ENCODE measurements around the gene HP.
A peak's percentile ranks its signal among the peaks of the same experiment; 100 is the strongest.
"Not testable (repeated sequence)": the region's sequence is repeated elsewhere in the genome, so short reads cannot be mapped to it uniquely, and the experiment has no call there.

The HP gene

GRCh38 chr16:72044825-72045359 is 9.4 kb upstream of the HP start:
- Histone ChIP-seq H3K9me3 (ENCODE audit: control insufficient read depth, low read length) (no peaks in the 10 kb centered on the region), H3K9ac (no peak overlapping the region), H3K36me3 (ENCODE audit: control insufficient read depth, insufficient read depth, low read length) (no peaks in the 10 kb centered on the region), H3K4me3 (ENCODE audit: low read depth, low read length) (no peak overlapping the region), H2AFZ (no peak overlapping the region), H3K4me2 (ENCODE audit: low read length) (no peak overlapping the region), H3K27me3 (ENCODE audit: control insufficient read depth, insufficient read depth, low read length) (no peaks in the 10 kb centered on the region), H3K79me2 (no peaks in the 10 kb centered on the region), H3K4me1 (peaks cover 6% of the 10 kb centered on the region), H3K27ac (peak overlapping the region; percentile 5)
- no peak for TF ChIP-seq CTCF (IDR thresholded peaks at IDR 0.05)

GRCh38 chr16:72049110-72049509 is 5.2 kb upstream of the HP start:
- H2AFZ ChIP-seq: no peak overlapping the region
- H3K9me3 ChIP-seq (ENCODE audit: control insufficient read depth, low read length): no peaks in the 10 kb centered on the region
- no peak overlapping the region for H3K27ac ChIP-seq
- no peak overlapping the region for H3K4me2 ChIP-seq (ENCODE audit: low read length)
- no peak overlapping the region for H3K4me3 ChIP-seq (ENCODE audit: low read depth, low read length)
- peaks cover 6% of the 10 kb centered on the region for H3K4me1 ChIP-seq
- no peak overlapping the region for H3K9ac ChIP-seq
- H3K27me3 ChIP-seq (ENCODE audit: control insufficient read depth, insufficient read depth, low read length): no peaks in the 10 kb centered on the region
- no peak for TF ChIP-seq CTCF (IDR thresholded peaks at IDR 0.05)
- H3K79me2 ChIP-seq: no peaks in the 10 kb centered on the region
- no peaks in the 10 kb centered on the region for H3K36me3 ChIP-seq (ENCODE audit: control insufficient read depth, insufficient read depth, low read length)

GRCh38 chr16:72050769-72051464 is 3.4 kb upstream of the HP start:
- H2AFZ ChIP-seq: no peak overlapping the region
- H3K9ac ChIP-seq: no peak overlapping the region
- H3K9me3 ChIP-seq (ENCODE audit: control insufficient read depth, low read length): no peaks in the 10 kb centered on the region
- no peak overlapping the region for H3K4me2 ChIP-seq (ENCODE audit: low read length)
- H3K4me3 ChIP-seq (ENCODE audit: low read depth, low read length): no peak overlapping the region
- no peaks in the 10 kb centered on the region for H3K36me3 ChIP-seq (ENCODE audit: control insufficient read depth, insufficient read depth, low read length)
- no peaks in the 10 kb centered on the region for H3K4me1 ChIP-seq
- no peak for TF ChIP-seq CTCF (IDR thresholded peaks at IDR 0.05)
- no peaks in the 10 kb centered on the region for H3K79me2 ChIP-seq
- H3K27ac ChIP-seq: no peak overlapping the region
- no peaks in the 10 kb centered on the region for H3K27me3 ChIP-seq (ENCODE audit: control insufficient read depth, insufficient read depth, low read length)

- Histone ChIP-seq H3K4me1 (no peaks in the 10 kb centered on the region), H2AFZ (no peak overlapping the region), H3K79me2 (no peaks in the 10 kb centered on the region), H3K4me2 (ENCODE audit: low read length) (no peak overlapping the region), H3K27ac (no peak overlapping the region), H3K9ac (no peak overlapping the region), H3K27me3 (ENCODE audit: control insufficient read depth, insufficient read depth, low read length) (no peaks in the 10 kb centered on the region), H3K9me3 (ENCODE audit: control insufficient read depth, low read length) (no peaks in the 10 kb centered on the region), H3K36me3 (ENCODE audit: control insufficient read depth, insufficient read depth, low read length) (no peaks in the 10 kb centered on the region), H3K4me3 (ENCODE audit: low read depth, low read length) (no peak overlapping the region)
- no peak for TF ChIP-seq CTCF (IDR thresholded peaks at IDR 0.05)
These were observed 2.5 kb upstream of the HP start for GRCh38 chr16:72051818-72052217.

- H3K27ac ChIP-seq: no peak overlapping the region
- no peak overlapping the region for H2AFZ ChIP-seq
- no peaks in the 10 kb centered on the region for H3K36me3 ChIP-seq (ENCODE audit: control insufficient read depth, insufficient read depth, low read length)
- H3K27me3 ChIP-seq (ENCODE audit: control insufficient read depth, insufficient read depth, low read length): no peaks in the 10 kb centered on the region
- no peak overlapping the region for H3K4me2 ChIP-seq (ENCODE audit: low read length)
- no peaks in the 10 kb centered on the region for H3K9me3 ChIP-seq (ENCODE audit: control insufficient read depth, low read length)
- H3K4me3 ChIP-seq (ENCODE audit: low read depth, low read length): no peak overlapping the region
- H3K9ac ChIP-seq: no peak overlapping the region
- no peaks in the 10 kb centered on the region for H3K4me1 ChIP-seq
- TF ChIP-seq CTCF (IDR thresholded peaks at IDR 0.05): no peak
- no peaks in the 10 kb centered on the region for H3K79me2 ChIP-seq
These were observed 1.6 kb downstream of the HP start for GRCh38 chr16:72055911-72056310.

- not testable (repeated sequence) for H3K9me3 ChIP-seq (ENCODE audit: control insufficient read depth, low read length); H3K79me2 ChIP-seq; H3K27ac ChIP-seq; H3K36me3 ChIP-seq (ENCODE audit: control insufficient read depth, insufficient read depth, low read length); H3K4me2 ChIP-seq (ENCODE audit: low read length); H3K4me3 ChIP-seq (ENCODE audit: low read depth, low read length); H3K27me3 ChIP-seq (ENCODE audit: control insufficient read depth, insufficient read depth, low read length); H3K4me1 ChIP-seq; H3K9ac ChIP-seq; H2AFZ ChIP-seq
These were observed 3.0 kb downstream of the HP start for GRCh38 chr16:72057313-72057712.

- not testable (repeated sequence) for H3K4me1 ChIP-seq; H3K4me2 ChIP-seq (ENCODE audit: low read length); H2AFZ ChIP-seq; H3K27me3 ChIP-seq (ENCODE audit: control insufficient read depth, insufficient read depth, low read length); H3K27ac ChIP-seq; H3K9ac ChIP-seq; H3K9me3 ChIP-seq (ENCODE audit: control insufficient read depth, low read length); H3K4me3 ChIP-seq (ENCODE audit: low read depth, low read length); H3K79me2 ChIP-seq; H3K36me3 ChIP-seq (ENCODE audit: control insufficient read depth, insufficient read depth, low read length)
These were observed 4.8 kb downstream of the HP start for GRCh38 chr16:72059060-72059459.

All from parathyroid adenoma (tissue), 2 donors.